Prostate gland (tissue), 2 donors: ENCODE measurements around the gene FBXL13. TPM values are rescaled to one million over a fixed set of nuclear protein-coding genes. Genes with fewer than 3 reads are reported as not detected.

Experiments
- DNase-seq: peaks from one replicate; pipeline ENCODE4 v3.0.0-alpha.2; 2019; ENCODE audit warnings: low spot score
- H3K27ac ChIP-seq, 2 donors: fragments of 200-600 bp; sonication (generic); 2 replicates each; pipeline ENCODE4 v1.5.1; 2017 to 2019
- H3K27me3 ChIP-seq: fragments of 200-600 bp; sonication (generic); replicated peaks from 2 replicates; pipeline ENCODE4 v1.5.1; 2019; ENCODE audit not compliant: insufficient read depth
- H3K36me3 ChIP-seq, 2 donors: fragments of 200-600 bp; sonication (generic); 1 replicate in 1 of 2; 2 replicates in 1 of 2; pipeline versions ENCODE4 v1.5.1 to v1.8.1; 2017 to 2019
- H3K4me1 ChIP-seq: fragments of 200-600 bp; sonication (generic); replicated peaks from 2 replicates; pipeline ENCODE4 v1.5.1; 2019
- H3K4me3 ChIP-seq, 2 donors: fragments of 200-600 bp; sonication (generic); 2 replicates each; pipeline ENCODE4 v1.5.1; 2017 to 2019
- H3K9me3 ChIP-seq: fragments of 200-600 bp; sonication (generic); 2 replicates; pipeline ENCODE4 v1.5.1; 2017
- POLR2A ChIP-seq: fragments of 450-650 bp; IDR thresholded peaks from one replicate; pipeline ENCODE4 v1.6.1; 2016; ENCODE audit warnings: antibody characterized with exemption, mild to moderate bottlenecking
- POLR2AphosphoS5 ChIP-seq: sonication (generic); formaldehyde crosslinking; IDR thresholded peaks from one replicate; pipeline ENCODE4 v1.6.1; 2017; ENCODE audit warnings: antibody characterized with exemption
- WGBS: methylation state at CpG from one replicate; pipeline ENCODE4 v1.1.5; 2018; 5-methylcytosine and 5-hydroxymethylcytosine counted together
- intact Hi-C: fragments of 100-400 bp; cut with DNase I; formaldehyde crosslinking; loops from one replicate; pipeline ENCODE4 v1.14.2; 2022
- total RNA-seq, 2 donors: library from RNA; depleted of rRNA; stranded (reverse); fragments of >200 nt; gene quantifications; one replicate each; pipeline ENCODE4 v1.1.0, GENCODE V29; 2016
- TF ChIP-seq, protein P1 (sequence below), 4 experiments: fragments of 200-600 bp in 2 of 4; fragments of 450-650 bp in 2 of 4; sonication (generic) in 2 of 4; IDR thresholded peaks; 1 replicate in 3 of 4; 2 replicates in 1 of 4; pipeline ENCODE4 v1.5.1; 2016 to 2019; ENCODE audit warnings: antibody characterized with exemption in 4 of 4, mild to moderate bottlenecking in 2 of 4, moderate library complexity in 2 of 4

Gene FBXL13
- total RNA-seq, 2 donors from 2014 or later = 2.6 to 5.4 TPM

DNA sequence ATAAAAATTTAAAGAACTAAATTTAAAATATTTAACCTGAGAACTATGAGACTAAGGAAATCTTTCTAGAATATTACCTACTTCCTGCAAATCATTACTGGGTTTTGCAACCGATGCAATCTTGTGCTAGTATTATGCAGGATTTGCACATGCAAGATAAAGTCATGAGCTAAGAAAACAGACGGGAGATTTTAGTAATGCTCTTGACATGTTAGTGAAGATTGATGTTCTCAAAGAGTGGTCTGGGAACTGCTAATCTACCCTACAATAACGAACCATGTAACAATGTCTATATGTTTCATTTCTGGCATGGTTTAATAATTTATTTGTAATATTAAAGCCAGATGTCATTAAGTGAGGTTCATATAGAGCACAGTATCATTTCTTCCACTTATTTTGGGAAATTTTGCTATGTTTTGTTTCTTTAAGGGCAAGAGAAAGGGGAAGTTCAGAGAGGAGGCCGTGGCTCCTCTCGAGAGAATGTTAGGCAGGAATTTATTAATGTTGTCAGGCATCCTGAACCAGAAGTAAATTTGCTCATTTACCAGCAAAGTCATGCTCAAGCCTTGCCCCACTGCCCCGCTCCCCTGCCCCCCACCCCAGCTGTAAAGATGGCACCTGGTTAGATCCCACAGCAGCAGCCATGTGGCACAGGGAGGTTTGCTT lies 139.0 kb downstream of the FBXL13 start:
- DNase-seq = no peak
- intact Hi-C loops = loop anchor here (10.0 kb wide), 1 partner anchor 59 kb away; no protein-coding TSS in a partner anchor
- H3K27me3 ChIP-seq = no peaks in the 10 kb centered on the region
- no peak overlapping the region for H3K27ac ChIP-seq
- H3K4me3 ChIP-seq = no peak overlapping the region
- TF ChIP-seq POLR2A (no peak), POLR2AphosphoS5 (no peak)
- TF ChIP-seq, protein P1, sequence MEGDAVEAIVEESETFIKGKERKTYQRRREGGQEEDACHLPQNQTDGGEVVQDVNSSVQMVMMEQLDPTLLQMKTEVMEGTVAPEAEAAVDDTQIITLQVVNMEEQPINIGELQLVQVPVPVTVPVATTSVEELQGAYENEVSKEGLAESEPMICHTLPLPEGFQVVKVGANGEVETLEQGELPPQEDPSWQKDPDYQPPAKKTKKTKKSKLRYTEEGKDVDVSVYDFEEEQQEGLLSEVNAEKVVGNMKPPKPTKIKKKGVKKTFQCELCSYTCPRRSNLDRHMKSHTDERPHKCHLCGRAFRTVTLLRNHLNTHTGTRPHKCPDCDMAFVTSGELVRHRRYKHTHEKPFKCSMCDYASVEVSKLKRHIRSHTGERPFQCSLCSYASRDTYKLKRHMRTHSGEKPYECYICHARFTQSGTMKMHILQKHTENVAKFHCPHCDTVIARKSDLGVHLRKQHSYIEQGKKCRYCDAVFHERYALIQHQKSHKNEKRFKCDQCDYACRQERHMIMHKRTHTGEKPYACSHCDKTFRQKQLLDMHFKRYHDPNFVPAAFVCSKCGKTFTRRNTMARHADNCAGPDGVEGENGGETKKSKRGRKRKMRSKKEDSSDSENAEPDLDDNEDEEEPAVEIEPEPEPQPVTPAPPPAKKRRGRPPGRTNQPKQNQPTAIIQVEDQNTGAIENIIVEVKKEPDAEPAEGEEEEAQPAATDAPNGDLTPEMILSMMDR (IDR thresholded peaks at IDR 0.05) = no peak
- no peaks in the 10 kb centered on the region for H3K9me3 ChIP-seq
- no peaks in the 10 kb centered on the region for H3K4me1 ChIP-seq
- no peaks in the 10 kb centered on the region for H3K36me3 ChIP-seq
- 57% methylated on average over 6 of the region's 6 CpGs for WGBS

DNA sequence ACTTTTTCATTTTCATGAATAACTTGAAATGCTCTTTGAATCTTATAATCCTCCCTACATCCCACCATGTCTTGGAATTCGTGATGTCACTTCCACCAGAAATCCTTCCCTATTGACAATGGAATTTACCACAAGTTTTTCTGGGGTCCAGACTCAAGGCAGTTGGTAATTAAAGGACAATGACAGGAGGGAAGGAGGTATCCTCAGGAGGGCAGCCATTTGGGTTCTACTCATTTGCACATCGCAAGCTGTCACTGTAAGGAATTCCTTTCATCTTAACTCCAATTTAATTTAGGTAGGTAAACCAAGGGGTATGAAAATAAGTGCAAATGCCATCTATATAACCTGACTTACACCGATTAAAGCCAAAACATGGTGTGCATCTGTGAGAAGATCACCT lies 139.9 kb downstream of the FBXL13 start:
- Histone ChIP-seq H3K4me1 (no peaks in the 10 kb centered on the region), H3K27me3 (no peaks in the 10 kb centered on the region), H3K9me3 (no peaks in the 10 kb centered on the region), H3K27ac (peak overlapping the region; percentile 41 to 66), H3K36me3 (no peaks in the 10 kb centered on the region), H3K4me3 (no peak overlapping the region)
- 60% methylated on average over 3 of the region's 3 CpGs for WGBS
- no peak for DNase-seq
- TF ChIP-seq POLR2AphosphoS5 (no peak), POLR2A (no peak)
- TF ChIP-seq, protein P1 (IDR thresholded peaks at IDR 0.05) = no peak
- intact Hi-C loops = loop anchor here (10.0 kb wide), 1 partner anchor 60 kb away; no protein-coding TSS in a partner anchor

DNA sequence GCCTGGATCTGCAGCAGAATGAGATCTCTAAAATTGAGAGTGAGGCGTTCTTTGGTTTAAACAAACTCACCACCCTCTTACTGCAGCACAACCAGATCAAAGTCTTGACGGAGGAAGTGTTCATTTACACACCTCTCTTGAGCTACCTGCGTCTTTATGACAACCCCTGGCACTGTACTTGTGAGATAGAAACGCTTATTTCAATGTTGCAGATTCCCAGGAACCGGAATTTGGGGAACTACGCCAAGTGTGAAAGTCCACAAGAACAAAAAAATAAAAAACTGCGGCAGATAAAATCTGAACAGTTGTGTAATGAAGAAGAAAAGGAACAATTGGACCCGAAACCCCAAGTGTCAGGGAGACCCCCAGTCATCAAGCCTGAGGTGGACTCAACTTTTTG lies 140.4 kb downstream of the FBXL13 start:
- Histone ChIP-seq H3K9me3 (no peaks in the 10 kb centered on the region), H3K4me3 (peak overlapping the region in 1 of 2 donors; percentile 0), H3K36me3 (no peaks in the 10 kb centered on the region), H3K27me3 (no peaks in the 10 kb centered on the region), H3K27ac (peak overlapping the region; percentile 41 to 66), H3K4me1 (no peaks in the 10 kb centered on the region)
- DNase-seq = no peak
- 33% methylated on average over 8 of the region's 8 CpGs for WGBS
- intact Hi-C loops = loop anchor here (10.0 kb wide), 1 partner anchor 61 kb away; no protein-coding TSS in a partner anchor
- TF ChIP-seq POLR2AphosphoS5 (no peak), POLR2A (no peak)
- TF ChIP-seq, protein P1 (IDR thresholded peaks at IDR 0.05) = no peak

DNA sequence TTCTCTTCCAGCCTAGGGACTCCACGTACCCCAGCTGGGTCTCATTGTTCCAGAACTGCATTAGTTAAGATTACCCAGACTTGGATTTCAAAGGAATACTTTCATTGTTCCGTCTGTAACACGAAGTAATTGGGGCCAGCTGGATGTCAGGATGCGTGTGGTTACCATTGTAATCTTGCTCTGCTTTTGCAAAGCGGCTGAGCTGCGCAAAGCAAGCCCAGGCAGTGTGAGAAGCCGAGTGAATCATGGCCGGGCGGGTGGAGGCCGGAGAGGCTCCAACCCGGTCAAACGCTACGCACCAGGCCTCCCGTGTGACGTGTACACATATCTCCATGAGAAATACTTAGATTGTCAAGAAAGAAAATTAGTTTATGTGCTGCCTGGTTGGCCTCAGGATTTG lies 140.8 kb downstream of the FBXL13 start:
- Histone ChIP-seq H3K27ac (peak overlapping the region; percentile 41 to 66), H3K4me3 (no peak overlapping the region), H3K4me1 (no peaks in the 10 kb centered on the region), H3K9me3 (no peaks in the 10 kb centered on the region), H3K36me3 (no peaks in the 10 kb centered on the region), H3K27me3 (no peaks in the 10 kb centered on the region)
- intact Hi-C loops = loop anchor here (10.0 kb wide), 1 partner anchor 61 kb away; no protein-coding TSS in a partner anchor
- DNase-seq = peak; percentile 19
- TF ChIP-seq, protein P1 (IDR thresholded peaks at IDR 0.05) = no peak
- TF ChIP-seq POLR2AphosphoS5 (no peak), POLR2A (no peak)
- 30% methylated on average over 15 of the region's 15 CpGs for WGBS

DNA sequence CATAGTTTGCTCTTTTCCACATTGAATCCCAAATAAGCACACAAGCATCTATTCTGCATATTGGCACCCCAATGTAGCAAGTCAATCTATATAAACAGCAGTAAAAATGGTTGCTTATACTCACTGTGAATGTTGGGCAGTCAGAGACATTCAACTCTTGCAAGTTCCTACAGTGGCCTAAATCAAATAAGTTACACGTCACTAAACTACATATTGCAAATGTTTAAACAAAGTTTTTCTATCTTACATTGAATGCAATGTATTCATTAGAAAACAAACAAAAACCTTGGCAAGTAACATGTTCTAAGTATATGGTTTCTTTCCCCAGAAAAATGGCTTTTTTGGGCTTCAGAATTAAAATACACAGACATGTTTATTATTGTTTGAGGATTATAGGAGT lies 142.8 kb downstream of the FBXL13 start:
- Histone ChIP-seq H3K4me3 (no peak overlapping the region), H3K27ac (no peak overlapping the region), H3K9me3 (no peaks in the 10 kb centered on the region), H3K27me3 (no peaks in the 10 kb centered on the region), H3K4me1 (no peaks in the 10 kb centered on the region), H3K36me3 (no peaks in the 10 kb centered on the region)
- WGBS = 29% methylated on average over 1 of the region's 1 CpG
- intact Hi-C loops = loop anchor here (2.0 to 10.0 kb wide), 2 partner anchors 15 to 63 kb away; no protein-coding TSS in a partner anchor
- TF ChIP-seq POLR2AphosphoS5 (no peak), POLR2A (no peak)
- TF ChIP-seq, protein P1 (IDR thresholded peaks at IDR 0.05) = no peak
- DNase-seq = no peak
